ENCODE results near the gene C10orf88. TPM values are rescaled to one million over a fixed set of nuclear protein-coding genes. Genes with fewer than 3 reads are reported as not detected.

The C10orf88 gene
- polyA plus RNA-seq, 3 donors = 2.2 to 2.9 (median 2.7) TPM

- Histone ChIP-seq H4K20me1 (ENCODE audit: insufficient read depth, low read length) (no peaks in the 10 kb centered on the region), H2AFZ (ENCODE audit: insufficient read depth, low read depth, low read length, poor library complexity, severe bottlenecking) (peak within 1 kb of the TSS; percentile 93), H3K4me2 (replicated peaks; ENCODE audit: extremely low read depth, low read length, poor library complexity, severe bottlenecking) (peak within 1 kb of the TSS; percentile 70), H3K9me3 (replicated peaks in 1 of 2; ENCODE audit: control insufficient read depth in 1 of 2, insufficient read depth in 1 of 2, low read length in 2 of 2) (no peaks in the 10 kb centered on the region), H3K36me3 (replicated peaks in 1 of 2; ENCODE audit: control insufficient read depth in 1 of 2, insufficient read depth in 2 of 2, low read length in 2 of 2) (peaks cover 0 to 11% of the 10 kb centered on the region in 2 donors), H3K27ac (ENCODE audit: low read depth in 1 of 2, low read length in 2 of 2) (peak within 1 kb of the TSS; percentile 83 to 96), H3K27me3 (ENCODE audit: control insufficient read depth in 2 of 2, insufficient read depth in 2 of 2, low read length in 2 of 2) (peaks cover 3 to 6% of the 10 kb centered on the region in 2 donors), H3K4me1 (ENCODE audit: control insufficient read depth in 1 of 2, insufficient read depth in 2 of 2, low read length in 2 of 2) (peaks cover 14 to 16% of the 10 kb centered on the region in 2 donors), H3K4me3 (replicated peaks in 1 of 3; ENCODE audit: low read depth in 2 of 3, low read length in 3 of 3) (peak within 1 kb of the TSS; percentile 78 to 94 (median 79)), H3K79me2 (ENCODE audit: insufficient read depth, low read length) (no peaks in the 10 kb centered on the region), H3K9ac (ENCODE audit: insufficient read depth, low read length, poor library complexity, severe bottlenecking) (peak within 1 kb of the TSS; percentile 84)
- under 1% methylated on average over 45 of the region's 73 CpGs for WGBS (ENCODE audit: insufficient coverage)
- Mint-ChIP-seq H3K27me3 (ENCODE audit: low read depth in 3 of 3) (peaks cover 0 to 8% (median 3%) of the 10 kb centered on the region in 3 donors), H3K4me1 (peaks cover 13% of the 10 kb centered on the region), H3K27ac (peak within 1 kb of the TSS; percentile 91 to 98 (median 95)), H3K9me3 (no peaks in the 10 kb centered on the region), H3K4me3 (peak within 1 kb of the TSS; percentile 84 to 90), H3K36me3 (peaks cover 7 to 9% of the 10 kb centered on the region in 2 donors)
- DNase-seq = peak; percentile 88 to 95 (median 95)
- TF ChIP-seq CTCF (IDR thresholded peaks at IDR 0.05) = peak; percentile 97
- intact Hi-C loops (cut with micrococcal nuclease) = loop anchor here (2.0 kb wide), 2 partner anchors 26 to 28 kb away; partner anchors contain the start of genes ACADSB (in 2 of the 2), C10orf88 (in 2 of the 2) and IKZF5 (in 2 of the 2)
Observed at GRCh38 chr10:122980209-122981065, 26.4 kb upstream of the C10orf88 start, which contains the start of gene PSTK. PSTK (plus strand) TSS chr10:122980401; CDS start chr10:122980480, 79 bp downstream.

- TF ChIP-seq CTCF (IDR thresholded peaks at IDR 0.05) = no peak
- H3K4me1 ChIP-seq (ENCODE audit: control insufficient read depth in 1 of 2, insufficient read depth in 2 of 2, low read length in 2 of 2) = peaks cover 3% of the 10 kb centered on the region in 2 donors
- H4K20me1 ChIP-seq (ENCODE audit: insufficient read depth, low read length) = no peaks in the 10 kb centered on the region
- no peak for DNase-seq
- H3K27ac ChIP-seq (ENCODE audit: low read depth in 1 of 2, low read length in 2 of 2) = no peak overlapping the region
- H3K9ac ChIP-seq (ENCODE audit: insufficient read depth, low read length, poor library complexity, severe bottlenecking) = no peak overlapping the region
- Mint-ChIP-seq H3K4me3 (no peak overlapping the region), H3K27ac (no peak overlapping the region), H3K9me3 (no peaks in the 10 kb centered on the region), H3K27me3 (ENCODE audit: low read depth in 3 of 3) (peaks cover 1 to 14% (median 3%) of the 10 kb centered on the region in 3 donors), H3K36me3 (no peaks in the 10 kb centered on the region), H3K4me1 (peaks cover 6% of the 10 kb centered on the region)
- no peak overlapping the region for H2AFZ ChIP-seq (ENCODE audit: insufficient read depth, low read depth, low read length, poor library complexity, severe bottlenecking)
- H3K4me3 ChIP-seq (replicated peaks in 1 of 3; ENCODE audit: low read depth in 2 of 3, low read length in 3 of 3) = no peak overlapping the region
- H3K36me3 ChIP-seq (replicated peaks in 1 of 2; ENCODE audit: control insufficient read depth in 1 of 2, insufficient read depth in 2 of 2, low read length in 2 of 2) = no peaks in the 10 kb centered on the region
- H3K27me3 ChIP-seq (ENCODE audit: control insufficient read depth in 2 of 2, insufficient read depth in 2 of 2, low read length in 2 of 2) = peaks cover 3 to 6% of the 10 kb centered on the region in 2 donors
- WGBS (ENCODE audit: insufficient coverage) = no CpG with 5 or more reads among the region's 3 CpGs
- intact Hi-C loops (cut with micrococcal nuclease) = no loop called here
- no peak overlapping the region for H3K4me2 ChIP-seq (replicated peaks; ENCODE audit: extremely low read depth, low read length, poor library complexity, severe bottlenecking)
- H3K79me2 ChIP-seq (ENCODE audit: insufficient read depth, low read length) = no peaks in the 10 kb centered on the region
- no peaks in the 10 kb centered on the region for H3K9me3 ChIP-seq (replicated peaks in 1 of 2; ENCODE audit: control insufficient read depth in 1 of 2, insufficient read depth in 1 of 2, low read length in 2 of 2)
Observed at GRCh38 chr10:122974543-122975064, 20.6 kb upstream of the C10orf88 start.
